ENCODE measurements around the gene RFFL. TPM values are rescaled to one million over a fixed set of nuclear protein-coding genes. Genes with fewer than 3 reads are reported as not detected.
"Not testable (repeated sequence)": the region's sequence is repeated elsewhere in the genome, so short reads cannot be mapped to it uniquely, and the experiment has no call there.

RFFL gene
- total RNA-seq, 1 donor from 2014 or later = 9.5 TPM

GRCh38 chr17:35030780-35031179 is 32.7 kb downstream of the RFFL start:
- Histone ChIP-seq H3K4me2 (ENCODE audit: low read length) (no peak overlapping the region), H3K27me3 (ENCODE audit: insufficient read depth, low read length) (no peaks in the 10 kb centered on the region), H3K27ac (ENCODE audit: low read depth, low read length) (no peak overlapping the region), H3K9me3 (ENCODE audit: insufficient read depth, low read depth, low read length) (no peaks in the 10 kb centered on the region), H2AFZ (ENCODE audit: low read depth, low read length) (no peak overlapping the region), H3K4me1 (ENCODE audit: insufficient read depth, low read length) (peaks cover 9% of the 10 kb centered on the region), H3K4me3 (ENCODE audit: insufficient read depth, low read depth, low read length) (no peak overlapping the region), H4K20me1 (ENCODE audit: insufficient read depth, low read length) (peaks cover 4% of the 10 kb centered on the region), H3K9ac (ENCODE audit: low read length) (no peak overlapping the region), H3K79me2 (ENCODE audit: insufficient read depth, low read length) (peaks cover 3% of the 10 kb centered on the region), H3K36me3 (ENCODE audit: insufficient read depth, low read length) (peaks cover 3% of the 10 kb centered on the region)
- no peak for FAIRE-seq
- H3K4me3 Mint-ChIP-seq (ENCODE audit: unreplicated experiment) = no peak overlapping the region
- H3K9me3 Mint-ChIP-seq (ENCODE audit: unreplicated experiment) = peaks cover 1% of the 10 kb centered on the region
- H3K36me3 Mint-ChIP-seq (ENCODE audit: low read depth, unreplicated experiment) = no peaks in the 10 kb centered on the region
- TF ChIP-seq EZH2 (IDR thresholded peaks at IDR 0.05; ENCODE audit: insufficient read depth, low read length) (no peak), CTCF (IDR thresholded peaks at IDR 0.05; ENCODE audit: insufficient read depth, low read depth, low read length) (no peak)
- H3K4me1 Mint-ChIP-seq (ENCODE audit: low read depth, unreplicated experiment) = no peaks in the 10 kb centered on the region
- H3K27me3 Mint-ChIP-seq (ENCODE audit: low read depth, unreplicated experiment) = no peaks in the 10 kb centered on the region
- no peak for DNase-seq (ENCODE audit: low read depth)
- H3K27ac Mint-ChIP-seq (ENCODE audit: unreplicated experiment) = no peak overlapping the region

- DNase-seq (ENCODE audit: low read depth) = peak; percentile 16
- Histone ChIP-seq H3K79me2 (ENCODE audit: insufficient read depth, low read length) (peaks cover 3% of the 10 kb centered on the region), H3K27me3 (ENCODE audit: insufficient read depth, low read length) (no peaks in the 10 kb centered on the region), H2AFZ (ENCODE audit: low read depth, low read length) (no peak overlapping the region), H3K4me1 (ENCODE audit: insufficient read depth, low read length) (peaks cover 10% of the 10 kb centered on the region), H3K36me3 (ENCODE audit: insufficient read depth, low read length) (peaks cover 5% of the 10 kb centered on the region), H3K9ac (ENCODE audit: low read length) (peak overlapping the region; percentile 9), H3K4me2 (ENCODE audit: low read length) (peak overlapping the region; percentile 3), H4K20me1 (ENCODE audit: insufficient read depth, low read length) (peaks cover 4% of the 10 kb centered on the region), H3K4me3 (ENCODE audit: insufficient read depth, low read depth, low read length) (no peak overlapping the region), H3K9me3 (ENCODE audit: insufficient read depth, low read depth, low read length) (no peaks in the 10 kb centered on the region), H3K27ac (ENCODE audit: low read depth, low read length) (peak overlapping the region; percentile 48)
- Mint-ChIP-seq H3K27ac (ENCODE audit: unreplicated experiment) (no peak overlapping the region), H3K27me3 (ENCODE audit: low read depth, unreplicated experiment) (no peaks in the 10 kb centered on the region), H3K4me1 (ENCODE audit: low read depth, unreplicated experiment) (no peaks in the 10 kb centered on the region), H3K9me3 (ENCODE audit: unreplicated experiment) (peaks cover 1% of the 10 kb centered on the region), H3K36me3 (ENCODE audit: low read depth, unreplicated experiment) (no peaks in the 10 kb centered on the region), H3K4me3 (ENCODE audit: unreplicated experiment) (no peak overlapping the region)
- TF ChIP-seq EZH2 (IDR thresholded peaks at IDR 0.05; ENCODE audit: insufficient read depth, low read length) = no peak
- TF ChIP-seq CTCF (IDR thresholded peaks at IDR 0.05; ENCODE audit: insufficient read depth, low read depth, low read length) = no peak
- FAIRE-seq = no peak
These were observed 34.8 kb downstream of the RFFL start for GRCh38 chr17:35028531-35029262.

GRCh38 chr17:35028097-35028496 is 35.4 kb downstream of the RFFL start:
- not testable (repeated sequence) for H4K20me1 ChIP-seq (ENCODE audit: insufficient read depth, low read length); FAIRE-seq
- H3K4me1 ChIP-seq (ENCODE audit: insufficient read depth, low read length) = peaks cover 16% of the 10 kb centered on the region

More at GRCh38 chr17:35028097-35028496, 35.4 kb downstream of the RFFL start:
- not testable (repeated sequence) for H3K4me3 ChIP-seq (ENCODE audit: insufficient read depth, low read depth, low read length); H3K36me3 ChIP-seq (ENCODE audit: insufficient read depth, low read length); H3K27me3 ChIP-seq (ENCODE audit: insufficient read depth, low read length); H3K9me3 Mint-ChIP-seq (ENCODE audit: unreplicated experiment); H3K27me3 Mint-ChIP-seq (ENCODE audit: low read depth, unreplicated experiment); H3K9me3 ChIP-seq (ENCODE audit: insufficient read depth, low read depth, low read length); H3K27ac Mint-ChIP-seq (ENCODE audit: unreplicated experiment); H3K79me2 ChIP-seq (ENCODE audit: insufficient read depth, low read length); DNase-seq (ENCODE audit: low read depth); H3K4me1 Mint-ChIP-seq (ENCODE audit: low read depth, unreplicated experiment); H3K36me3 Mint-ChIP-seq (ENCODE audit: low read depth, unreplicated experiment); H2AFZ ChIP-seq (ENCODE audit: low read depth, low read length); H3K4me3 Mint-ChIP-seq (ENCODE audit: unreplicated experiment)
- Histone ChIP-seq H3K4me2 (ENCODE audit: low read length) (peak overlapping the region; percentile 3), H3K27ac (ENCODE audit: low read depth, low read length) (peak overlapping the region; percentile 48), H3K9ac (ENCODE audit: low read length) (peak overlapping the region; percentile 9)

Data from astrocyte (in vitro differentiated cells and primary cell).